Mammary epithelial cell (primary cell): ENCODE results near the gene CYP4F11.

Source experiments
- CTCF ChIP-seq, 2 donors: IDR thresholded peaks in 1 of 2; conservative IDR thresholded peaks in 1 of 2; 2 replicates each; pipeline ENCODE4 v1.5.1; 2011 to 2012; ENCODE audit warnings: inconsistent platforms in 2 of 2, low read length in 2 of 2, mild to moderate bottlenecking in 2 of 2, control low read depth in 1 of 2, low read depth in 1 of 2; ENCODE audit not compliant: insufficient read depth in 1 of 2; ENCODE audit errors: extremely low read depth in 1 of 2
- EZH2 ChIP-seq: IDR thresholded peaks from 2 replicates; pipeline ENCODE4 v1.6.1; 2012; ENCODE audit warnings: low read length, inconsistent platforms, borderline replicate concordance

DNA sequence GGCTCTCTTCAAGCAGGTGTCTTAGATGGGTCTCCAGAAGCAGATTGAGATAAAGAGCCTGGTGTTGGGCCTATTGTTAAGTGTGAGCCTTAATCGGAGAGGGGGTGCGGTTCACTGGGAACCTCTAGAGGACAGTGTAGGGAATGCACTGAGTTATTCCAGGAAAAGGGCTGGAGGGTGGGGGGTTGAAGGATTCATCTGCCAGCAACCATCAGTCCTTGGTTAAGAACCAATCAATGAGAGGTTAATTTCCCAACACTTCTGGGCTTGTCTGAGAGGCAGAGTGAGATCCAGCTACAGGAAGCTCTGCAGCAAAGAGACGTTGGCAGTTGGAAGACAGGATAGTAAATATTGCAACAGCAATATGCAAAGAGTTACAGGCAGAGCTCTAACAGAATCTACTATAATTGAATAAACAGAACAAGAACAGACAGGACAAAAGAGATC is 65.2 kb downstream of the CYP4F11 start:
- TF ChIP-seq CTCF (conservative IDR thresholded peaks at IDR 0.05 in 1 of 2, IDR thresholded peaks at IDR 0.05 in 1 of 2; ENCODE audit: extremely low read depth in 1 of 2, insufficient read depth in 1 of 2, low read depth in 1 of 2, low read length in 2 of 2) = peak; percentile 80 to 87
- TF ChIP-seq EZH2 = no peak
